BLaER1 (cell line): ENCODE data around the gene ZFAND3.

Experiments
- H3K27ac ChIP-seq: shearing (Covaris generic); formaldehyde crosslinking; 2 replicates; pipeline ENCODE4 v1.8.1; 2022
- H3K27me3 ChIP-seq: shearing (Covaris generic); formaldehyde crosslinking; 2 replicates; pipeline ENCODE4 v1.8.1; 2022
- H3K36me3 ChIP-seq: shearing (Covaris generic); formaldehyde crosslinking; 2 replicates; pipeline ENCODE4 v1.8.1; 2022
- H3K4me1 ChIP-seq: shearing (Covaris generic); formaldehyde crosslinking; 2 replicates; pipeline ENCODE4 v1.8.1; 2022
- H3K4me2 ChIP-seq: shearing (Covaris generic); formaldehyde crosslinking; 2 replicates; pipeline ENCODE4 v1.8.1; 2022
- H3K4me3 ChIP-seq: shearing (Covaris generic); formaldehyde crosslinking; 2 replicates; pipeline ENCODE4 v1.8.1; 2022
- H3K9ac ChIP-seq: shearing (Covaris generic); formaldehyde crosslinking; 2 replicates; pipeline ENCODE4 v1.8.1; 2022
- H3K9me3 ChIP-seq: shearing (Covaris generic); formaldehyde crosslinking; 2 replicates; pipeline ENCODE4 v1.8.1; 2022
- H4K20me1 ChIP-seq: shearing (Covaris generic); formaldehyde crosslinking; 2 replicates; pipeline ENCODE4 v1.8.1; 2022
- Cebpa-rat ChIP-seq: shearing (Covaris generic); IDR thresholded peaks from 2 replicates; pipeline ENCODE4 v1.8.1; 2022

The ZFAND3 gene

DNA sequence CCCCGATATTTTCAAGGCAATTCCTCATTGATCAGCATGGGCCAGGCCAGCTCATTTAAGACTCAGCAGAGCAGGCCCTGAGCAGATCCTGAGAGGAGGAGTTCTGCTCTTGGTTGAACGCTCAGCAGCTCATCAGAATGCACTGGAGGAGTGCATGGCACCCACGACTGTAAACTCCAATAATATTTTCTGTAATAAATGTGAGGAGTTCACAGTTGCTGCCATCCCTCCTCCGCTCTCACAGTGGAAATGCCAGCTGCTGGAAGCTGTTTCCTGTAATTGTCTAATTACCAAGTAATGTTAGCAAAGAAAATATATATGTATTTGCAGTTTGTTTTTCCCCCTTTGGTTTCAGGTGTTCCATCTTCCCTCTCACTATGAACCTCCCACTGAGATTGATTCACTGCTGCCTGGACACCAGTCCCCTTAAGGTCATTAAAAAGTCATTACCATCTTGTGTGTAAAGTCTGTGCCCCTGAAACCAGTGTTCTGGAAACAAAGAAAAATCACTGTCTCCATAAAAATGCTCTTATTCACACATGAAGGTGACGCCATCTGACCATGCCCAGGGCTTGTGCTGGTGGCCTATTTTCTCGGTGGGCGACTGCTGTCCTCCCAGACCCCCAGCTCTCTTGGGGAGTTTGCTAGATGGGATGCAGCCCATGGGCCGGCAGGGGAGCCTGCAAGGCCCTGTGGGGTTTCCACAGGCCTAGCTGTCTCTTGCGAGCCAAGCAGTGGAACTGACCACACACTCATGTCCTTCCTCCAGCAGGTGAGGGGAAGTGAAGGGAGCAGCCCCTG, 374.2 kb downstream of the ZFAND3 start:
- no peaks in the 10 kb centered on the region for H3K36me3 ChIP-seq
- no peak for TF ChIP-seq Cebpa-rat
- no peaks in the 10 kb centered on the region for H3K4me1 ChIP-seq
- H3K9ac ChIP-seq, result no peak overlapping the region
- H3K27me3 ChIP-seq, result no peaks in the 10 kb centered on the region
- no peak overlapping the region for H3K4me2 ChIP-seq
- no peak overlapping the region for H3K4me3 ChIP-seq
- H3K9me3 ChIP-seq, result no peaks in the 10 kb centered on the region
- no peak overlapping the region for H3K27ac ChIP-seq
- no peaks in the 10 kb centered on the region for H4K20me1 ChIP-seq

DNA sequence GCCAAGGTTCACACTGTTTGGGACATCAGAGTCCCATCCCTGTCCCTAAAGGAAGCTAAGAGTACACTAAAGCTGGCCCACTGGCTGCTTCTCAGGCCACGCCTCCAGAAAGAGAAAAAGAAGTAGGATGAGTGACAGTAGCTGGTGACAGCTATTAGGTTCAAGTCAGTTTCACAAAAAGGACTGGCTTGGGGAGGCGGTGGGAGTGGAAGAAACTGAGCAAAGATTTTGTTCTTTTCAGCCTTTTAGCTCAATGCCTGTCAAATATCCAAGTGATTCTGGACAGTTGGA, 374.7 kb downstream of the ZFAND3 start:
- H3K27ac ChIP-seq, result no peak overlapping the region
- H3K4me3 ChIP-seq, result no peak overlapping the region
- H3K4me1 ChIP-seq, result no peaks in the 10 kb centered on the region
- H3K9me3 ChIP-seq, result no peaks in the 10 kb centered on the region
- TF ChIP-seq Cebpa-rat, result no peak
- no peak overlapping the region for H3K4me2 ChIP-seq
- no peak overlapping the region for H3K9ac ChIP-seq
- no peaks in the 10 kb centered on the region for H4K20me1 ChIP-seq
- H3K27me3 ChIP-seq, result no peaks in the 10 kb centered on the region
- no peaks in the 10 kb centered on the region for H3K36me3 ChIP-seq

DNA sequence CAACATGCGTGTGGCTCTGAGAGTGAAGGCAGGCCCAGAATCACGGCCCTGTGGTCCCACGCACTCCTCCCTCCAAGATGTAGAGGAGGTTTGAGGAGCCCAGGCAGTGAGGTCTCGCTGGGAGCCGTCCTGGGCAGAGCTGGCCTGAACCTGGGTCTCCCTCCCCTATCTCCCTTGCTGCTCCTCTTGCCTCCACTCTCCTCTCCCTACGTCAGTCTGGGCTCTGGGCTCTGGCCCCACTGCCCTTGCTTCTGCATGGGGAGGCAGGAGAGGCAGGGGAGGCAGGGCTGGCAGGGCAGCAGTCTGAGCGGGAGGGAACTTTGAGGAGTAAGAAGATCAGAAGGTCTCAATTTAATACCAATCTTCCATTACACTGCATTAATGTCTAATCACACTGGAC, 375.1 kb downstream of the ZFAND3 start:
- Histone ChIP-seq H3K4me1 (no peaks in the 10 kb centered on the region), H3K9me3 (no peaks in the 10 kb centered on the region), H4K20me1 (no peaks in the 10 kb centered on the region), H3K27me3 (no peaks in the 10 kb centered on the region), H3K9ac (no peak overlapping the region), H3K4me3 (no peak overlapping the region), H3K27ac (no peak overlapping the region), H3K4me2 (no peak overlapping the region), H3K36me3 (no peaks in the 10 kb centered on the region)
- no peak for TF ChIP-seq Cebpa-rat

DNA sequence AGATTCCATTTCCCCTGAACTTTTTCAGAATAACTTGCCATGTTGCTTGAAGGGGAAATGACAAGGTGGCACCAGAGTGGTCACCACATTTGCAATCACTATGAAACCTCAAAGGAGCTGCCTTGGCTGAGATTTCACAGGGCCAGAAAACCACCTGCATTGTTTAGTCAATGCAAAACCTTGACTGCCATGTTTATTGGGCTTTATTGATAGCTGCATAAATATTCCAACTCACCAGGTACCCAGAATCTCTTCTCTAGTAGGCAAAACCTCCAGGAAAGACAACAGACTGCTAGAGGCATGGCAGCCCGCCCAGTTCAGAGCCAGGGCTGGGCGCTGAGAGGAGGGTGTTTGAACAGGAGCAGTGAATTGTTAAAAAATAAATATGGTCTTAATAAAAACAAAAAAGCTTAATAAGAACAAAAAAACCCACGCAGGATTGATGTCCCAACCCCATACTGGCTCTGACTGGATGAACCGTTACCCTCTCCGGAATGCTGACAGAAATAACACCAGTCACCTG, 375.6 kb downstream of the ZFAND3 start:
- Histone ChIP-seq H3K36me3 (no peaks in the 10 kb centered on the region), H3K4me2 (no peak overlapping the region), H3K4me1 (no peaks in the 10 kb centered on the region), H3K27ac (no peak overlapping the region), H3K9ac (no peak overlapping the region), H3K27me3 (no peaks in the 10 kb centered on the region), H3K4me3 (no peak overlapping the region), H3K9me3 (no peaks in the 10 kb centered on the region), H4K20me1 (no peaks in the 10 kb centered on the region)
- TF ChIP-seq Cebpa-rat, result no peak

DNA sequence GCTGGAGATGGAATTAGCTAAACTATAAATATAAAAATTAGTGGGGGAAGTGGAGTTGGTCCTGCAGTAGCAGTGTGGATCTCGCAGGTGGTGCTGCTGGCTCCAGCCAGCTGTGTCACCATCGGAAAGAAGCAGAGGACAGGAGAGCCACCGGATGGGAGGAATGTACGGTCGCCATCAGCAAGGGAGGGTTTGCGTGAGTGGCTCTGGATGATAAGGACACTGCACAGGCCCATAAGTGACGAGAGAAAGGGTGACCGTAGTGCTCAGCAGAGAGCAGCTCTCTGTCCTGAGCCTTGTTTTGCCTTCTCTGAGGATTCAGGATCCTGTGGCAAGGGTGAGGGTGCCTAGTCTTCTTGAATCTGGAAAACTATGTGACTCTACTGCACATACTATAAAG, 378.7 kb downstream of the ZFAND3 start:
- H3K4me1 ChIP-seq, result no peaks in the 10 kb centered on the region
- no peaks in the 10 kb centered on the region for H3K27me3 ChIP-seq
- no peaks in the 10 kb centered on the region for H3K36me3 ChIP-seq
- H3K27ac ChIP-seq, result no peak overlapping the region
- no peak overlapping the region for H3K4me3 ChIP-seq
- no peak overlapping the region for H3K9ac ChIP-seq
- H3K9me3 ChIP-seq, result no peaks in the 10 kb centered on the region
- no peak for TF ChIP-seq Cebpa-rat
- no peak overlapping the region for H3K4me2 ChIP-seq
- no peaks in the 10 kb centered on the region for H4K20me1 ChIP-seq
